Measurements from ENCODE around the gene IL17REL. TPM values are rescaled to one million over a fixed set of nuclear protein-coding genes. Genes with fewer than 3 reads are reported as not detected.

IL17REL gene
- total RNA-seq, 2 donors from 2014 or later, result 0.15 TPM; not detected in 1

- Mint-ChIP-seq H3K36me3 (ENCODE audit: low read depth) (no peaks in the 10 kb centered on the region), H3K4me3 (no peak overlapping the region), H3K4me1 (no peaks in the 10 kb centered on the region), H3K9me3 (peaks cover 7% of the 10 kb centered on the region), H3K27ac (no peak overlapping the region), H3K27me3 (ENCODE audit: insufficient read depth) (peaks cover 35% of the 10 kb centered on the region)
- no peak for TF ChIP-seq CTCF (conservative IDR thresholded peaks at IDR 0.05)
- Histone ChIP-seq H3K4me1 (ENCODE audit: control insufficient read depth, insufficient read depth, low read length) (no peaks in the 10 kb centered on the region), H3K4me3 (ENCODE audit: low read length) (no peak overlapping the region), H3K9me3 (ENCODE audit: control insufficient read depth, low read length) (no peaks in the 10 kb centered on the region), H3K36me3 (ENCODE audit: control insufficient read depth, insufficient read depth, low read length) (no peaks in the 10 kb centered on the region), H3K27ac (ENCODE audit: low read depth, low read length) (no peak overlapping the region), H3K27me3 (ENCODE audit: control insufficient read depth, insufficient read depth, low read length, poor library complexity, severe bottlenecking) (peaks cover 19% of the 10 kb centered on the region), H3K9ac (ENCODE audit: extremely low read depth, low read length, poor library complexity, severe bottlenecking) (no peak overlapping the region)
- 75 to 82% methylated on average over 4 to 18 of the region's 19 CpGs for WGBS, 2 experiments (ENCODE audit: insufficient coverage in 1 of 2, insufficient read length in 1 of 2)
- DNase-seq, result no peak
Measured at GRCh38 chr22:49996518-49997250, 15.9 kb downstream of the IL17REL start.

DNA sequence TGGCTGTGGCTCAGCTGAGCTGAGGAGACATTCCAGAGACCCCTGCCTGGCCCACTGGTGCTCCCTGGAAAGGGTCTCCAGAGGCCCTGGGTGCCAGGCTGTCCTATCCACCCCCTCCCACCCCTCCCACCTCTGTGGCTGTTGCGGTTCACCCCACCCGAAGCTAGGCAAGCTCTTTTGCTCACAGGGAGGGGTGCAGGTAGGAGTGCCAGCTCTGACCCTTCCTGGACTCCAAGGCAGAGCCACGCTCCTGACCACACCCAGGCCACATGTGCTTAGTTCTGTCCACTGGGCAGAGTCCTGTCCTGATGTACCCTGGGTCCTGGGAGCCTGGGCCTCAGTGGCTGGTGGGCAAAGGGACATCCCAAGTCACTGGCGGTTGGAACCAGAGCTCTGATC, 16.4 kb downstream of the IL17REL start:
- Mint-ChIP-seq H3K4me3 (no peak overlapping the region), H3K27ac (no peak overlapping the region), H3K36me3 (ENCODE audit: low read depth) (no peaks in the 10 kb centered on the region), H3K4me1 (no peaks in the 10 kb centered on the region), H3K27me3 (ENCODE audit: insufficient read depth) (peaks cover 33% of the 10 kb centered on the region), H3K9me3 (peaks cover 10% of the 10 kb centered on the region)
- TF ChIP-seq CTCF (conservative IDR thresholded peaks at IDR 0.05), result no peak
- 88 to 93% methylated on average over 3 to 4 of the region's 4 CpGs for WGBS, 2 experiments (ENCODE audit: insufficient coverage in 1 of 2, insufficient read length in 1 of 2)
- Histone ChIP-seq H3K4me3 (ENCODE audit: low read length) (no peak overlapping the region), H3K27me3 (ENCODE audit: control insufficient read depth, insufficient read depth, low read length, poor library complexity, severe bottlenecking) (peaks cover 13% of the 10 kb centered on the region), H3K4me1 (ENCODE audit: control insufficient read depth, insufficient read depth, low read length) (no peaks in the 10 kb centered on the region), H3K27ac (ENCODE audit: low read depth, low read length) (no peak overlapping the region), H3K36me3 (ENCODE audit: control insufficient read depth, insufficient read depth, low read length) (no peaks in the 10 kb centered on the region), H3K9me3 (ENCODE audit: control insufficient read depth, low read length) (peaks cover 3% of the 10 kb centered on the region), H3K9ac (ENCODE audit: extremely low read depth, low read length, poor library complexity, severe bottlenecking) (no peak overlapping the region)
- DNase-seq, result no peak

DNA sequence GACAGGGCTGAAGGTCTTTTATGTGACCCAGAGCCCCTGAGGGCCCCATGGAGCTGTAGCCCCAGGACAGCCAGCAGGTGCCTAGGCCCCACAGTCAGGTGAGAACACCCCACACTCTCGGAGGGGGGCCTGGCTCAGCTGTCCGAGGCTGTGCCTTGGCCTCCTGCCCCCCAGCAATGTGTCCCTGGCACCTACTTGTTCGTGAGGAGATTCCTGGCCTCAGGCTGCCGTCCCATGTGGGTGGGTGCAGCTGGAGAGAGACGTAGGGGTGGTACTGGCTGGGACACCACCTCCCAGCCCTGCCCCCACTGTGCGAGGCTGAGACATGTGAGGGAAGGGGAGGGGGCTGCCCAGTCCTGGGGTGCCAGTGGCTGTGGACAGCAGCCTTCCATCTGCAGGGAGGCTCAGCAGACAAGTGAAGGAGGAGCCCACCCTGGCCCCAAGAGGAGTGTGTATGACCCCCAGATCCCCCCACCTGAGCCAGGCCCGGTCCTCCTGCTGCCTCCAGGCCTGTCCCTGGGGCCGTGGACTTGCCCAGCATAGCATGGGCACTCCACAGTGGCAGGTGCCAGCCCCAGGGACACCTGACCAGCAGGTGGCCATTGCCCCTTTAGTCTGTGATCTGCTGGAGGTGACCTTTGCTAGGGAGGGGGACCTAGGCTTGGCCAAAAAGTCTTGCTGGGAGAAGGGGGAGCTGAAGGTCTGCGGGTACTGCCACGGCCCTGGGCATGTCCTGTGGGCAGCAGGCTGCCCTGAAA, 17.0 kb downstream of the IL17REL start:
- TF ChIP-seq CTCF (conservative IDR thresholded peaks at IDR 0.05), result no peak
- no peak overlapping the region for H3K4me3 ChIP-seq (ENCODE audit: low read length)
- H3K36me3 ChIP-seq (ENCODE audit: control insufficient read depth, insufficient read depth, low read length), result no peaks in the 10 kb centered on the region
- DNase-seq, result no peak
- Mint-ChIP-seq H3K27ac (no peak overlapping the region), H3K4me1 (no peaks in the 10 kb centered on the region), H3K4me3 (no peak overlapping the region), H3K36me3 (ENCODE audit: low read depth) (no peaks in the 10 kb centered on the region), H3K9me3 (peaks cover 14% of the 10 kb centered on the region), H3K27me3 (ENCODE audit: insufficient read depth) (peaks cover 30% of the 10 kb centered on the region)
- H3K9me3 ChIP-seq (ENCODE audit: control insufficient read depth, low read length), result peaks cover 8% of the 10 kb centered on the region
- 87 to 89% methylated on average over 5 to 10 of the region's 10 CpGs for WGBS, 2 experiments (ENCODE audit: insufficient coverage in 1 of 2, insufficient read length in 1 of 2)
- no peak overlapping the region for H3K9ac ChIP-seq (ENCODE audit: extremely low read depth, low read length, poor library complexity, severe bottlenecking)
- H3K27ac ChIP-seq (ENCODE audit: low read depth, low read length), result no peak overlapping the region
- H3K4me1 ChIP-seq (ENCODE audit: control insufficient read depth, insufficient read depth, low read length), result no peaks in the 10 kb centered on the region
- H3K27me3 ChIP-seq (ENCODE audit: control insufficient read depth, insufficient read depth, low read length, poor library complexity, severe bottlenecking), result peaks cover 9% of the 10 kb centered on the region
